HCT116 (cell line): Measurements from ENCODE around the gene ATP13A4. TPM values are rescaled to one million over a fixed set of nuclear protein-coding genes. Genes with fewer than 3 reads are reported as not detected.

Experiments used
- ATAC-seq: fragments of 200-7000 bp; cut with Tn5 transposase; 2 replicates; pipeline ENCODE4 v1.9.1; 2020; ENCODE audit warnings: mild to moderate bottlenecking, moderate library complexity
- BruUV-seq: library from RNA; stranded (reverse); fragments of 400-500 nt; replicated peaks from 2 replicates; lab custom pipeline; 2021; lab: Mats Ljungman, UMichigan
- CTCF ChIA-PET: fragments of 300-600 bp; sonication (Branson Sonifier 250); formaldehyde crosslinking; loops from one replicate; lab custom pipeline; 2021; ENCODE audit warnings: antibody characterized with exemption; lab: Charles Lee
- POLR2A ChIA-PET: fragments of 300-600, 350-600 bp; sonication (Branson Sonifier 250); formaldehyde crosslinking; loops from one replicate; lab custom pipeline; 2021; ENCODE audit warnings: antibody characterized with exemption; lab: Charles Lee
- RAD21 ChIA-PET, 2 experiments: fragments of 300-600 bp; sonication (Branson Sonifier 250); formaldehyde crosslinking; loops; one replicate each; lab custom pipeline; 2023; ENCODE audit warnings: low total read pairs in 2 of 2; ENCODE audit not compliant: uncharacterized antibody in 2 of 2, unreplicated experiment in 2 of 2, low non-redundant PET in 1 of 2; lab: Charles Lee
- DNase-seq: peaks from one replicate; pipeline ENCODE4 v3.0.0-alpha.2; 2010; ENCODE audit warnings: low read depth, low spot score
- H2AFZ ChIP-seq: fragments of 200-600 bp; shearing (Covaris generic), sonication (generic); 2 replicates; pipeline ENCODE4 v1.6.1; 2017; ENCODE audit warnings: low read depth, mixed run types, mixed read lengths, antibody characterized with exemption, low read length; ENCODE audit not compliant: poor library complexity, severe bottlenecking
- H3K27ac ChIP-seq: 2 replicates; pipeline ENCODE4 v1.5.1; 2012; ENCODE audit warnings: low read depth, low read length
- H3K27me3 ChIP-seq: fragments of 200-600 bp; sonication (generic); 2 replicates; pipeline ENCODE4 v1.6.1; 2016; ENCODE audit warnings: mixed run types, low read length, mixed read lengths; ENCODE audit not compliant: insufficient read depth
- H3K36me3 ChIP-seq, 2 experiments: fragments of 200-500 bp in 1 of 2; fragments of 200-600 bp in 1 of 2; sonication (Bioruptor generic) in 1 of 2; sonication (generic) in 1 of 2; 2 replicates each; pipeline versions ENCODE4 v1.5.1 to v1.6.1; 2014 to 2016; ENCODE audit warnings: low read length in 2 of 2, inconsistent platforms in 1 of 2, mixed read lengths in 1 of 2, mixed run types in 1 of 2; ENCODE audit not compliant: insufficient read depth in 2 of 2, control insufficient read depth in 1 of 2
- H3K4me1 ChIP-seq, 2 experiments: fragments of 200-600 bp in 1 of 2; sonication (generic) in 1 of 2; 2 replicates each; pipeline versions ENCODE4 v1.5.1 to v1.6.1; 2012 to 2017; ENCODE audit warnings: low read length in 2 of 2, inconsistent platforms in 1 of 2, mild to moderate bottlenecking in 1 of 2, mixed read lengths in 1 of 2, mixed run types in 1 of 2, moderate library complexity in 1 of 2; ENCODE audit not compliant: insufficient read depth in 2 of 2, control insufficient read depth in 1 of 2
- H3K4me2 ChIP-seq: fragments of 200-600 bp; sonication (generic); 2 replicates; pipeline ENCODE4 v1.6.1; 2017; ENCODE audit warnings: mixed run types, low read length, mixed read lengths
- H3K4me3 ChIP-seq, 2 experiments: fragments of 200-600 bp in 1 of 2; sonication (generic) in 1 of 2; replicated peaks in 1 of 2; 2 replicates each; pipeline ENCODE4 v1.5.1; 2011 to 2016; ENCODE audit warnings: low read length in 2 of 2, control low read depth in 1 of 2, low read depth in 1 of 2, mild to moderate bottlenecking in 1 of 2, mixed read lengths in 1 of 2, mixed run types in 1 of 2
- H3K79me2 ChIP-seq: fragments of 200-600 bp; sonication (generic); 2 replicates; pipeline ENCODE4 v1.6.1; 2017; ENCODE audit warnings: mild to moderate bottlenecking, mixed run types, low read length, moderate library complexity, mixed read lengths; ENCODE audit not compliant: insufficient read depth
- H3K9ac ChIP-seq: fragments of 200-600 bp; sonication (generic); 2 replicates; pipeline ENCODE4 v1.6.1; 2016; ENCODE audit warnings: low read length, mixed read lengths
- H3K9me2 ChIP-seq: fragments of 200-600 bp; sonication (generic), shearing (Covaris generic); 2 replicates; pipeline ENCODE4 v1.6.1; 2017; ENCODE audit warnings: mixed run types, mild to moderate bottlenecking, moderate library complexity; ENCODE audit not compliant: insufficient read depth
- H3K9me3 ChIP-seq, 2 experiments: fragments of 200-500 bp in 1 of 2; fragments of 200-600 bp in 1 of 2; sonication (Bioruptor generic) in 1 of 2; sonication (generic) in 1 of 2; 2 replicates each; pipeline ENCODE4 v1.6.1; 2014 to 2017; ENCODE audit warnings: low read length in 2 of 2, mixed read lengths in 2 of 2, inconsistent platforms in 1 of 2, low read depth in 1 of 2, mild to moderate bottlenecking in 1 of 2, mixed run types in 1 of 2, moderate library complexity in 1 of 2; ENCODE audit not compliant: control insufficient read depth in 1 of 2, insufficient read depth in 1 of 2
- H4K20me1 ChIP-seq: fragments of 200-600 bp; sonication (generic), shearing (Covaris generic); 2 replicates; pipeline ENCODE4 v1.6.1; 2017; ENCODE audit warnings: mixed run types, mild to moderate bottlenecking, moderate library complexity; ENCODE audit not compliant: insufficient read depth
- CBX3 ChIP-seq: IDR thresholded peaks from 2 replicates; pipeline ENCODE4 v1.6.1; 2012; ENCODE audit warnings: low read depth
- CTCF ChIP-seq, 3 experiments: fragments of 200-600 bp in 1 of 3; sonication (generic) in 1 of 3; IDR thresholded peaks in 2 of 3; conservative IDR thresholded peaks in 1 of 3; 2 replicates each; pipeline ENCODE4 v1.5.1; 2012 to 2017; ENCODE audit warnings: low read depth in 2 of 3, low read length in 2 of 3, antibody characterized with exemption in 1 of 3, borderline replicate concordance in 1 of 3, control low read depth in 1 of 3, mild to moderate bottlenecking in 1 of 3, mixed read lengths in 1 of 3, mixed run types in 1 of 3, moderate library complexity in 1 of 3; ENCODE audit not compliant: insufficient read depth in 1 of 3
- EZH2phosphoT487 ChIP-seq: fragments of 200-600 bp; IDR thresholded peaks from 2 replicates; pipeline ENCODE4 v1.6.1; 2018; ENCODE audit warnings: antibody characterized with exemption, borderline replicate concordance
- FOSL1 ChIP-seq: IDR thresholded peaks from 2 replicates; pipeline ENCODE4 v1.6.1; 2012; ENCODE audit warnings: low read depth
- JUND ChIP-seq: IDR thresholded peaks from 2 replicates; pipeline ENCODE4 v1.6.1; 2012
- POLR2AphosphoS5 ChIP-seq: IDR thresholded peaks from 2 replicates; pipeline ENCODE4 v1.6.1; 2011; ENCODE audit warnings: mild to moderate bottlenecking, low read depth, low read length, moderate library complexity
- RAD21 ChIP-seq: IDR thresholded peaks from 2 replicates; pipeline ENCODE4 v1.6.1; 2012; ENCODE audit warnings: low read depth, mild to moderate bottlenecking
- REST ChIP-seq: IDR thresholded peaks from 2 replicates; pipeline ENCODE4 v1.6.1; 2012; ENCODE audit warnings: low read depth
- SIN3A ChIP-seq: IDR thresholded peaks from 2 replicates; pipeline ENCODE4 v1.6.1; 2012; ENCODE audit warnings: low read depth
- YY1 ChIP-seq: IDR thresholded peaks from 2 replicates; pipeline ENCODE4 v1.6.1; 2011; ENCODE audit warnings: low read length, low read depth, moderate library complexity, mild to moderate bottlenecking; ENCODE audit not compliant: insufficient replicate concordance; ENCODE audit errors: extremely low read depth
- ZFX ChIP-seq: fragments of 450-650 bp; IDR thresholded peaks from 2 replicates; pipeline ENCODE4 v1.6.1; 2017
- intact Hi-C: fragments of 100-400 bp; cut with micrococcal nuclease; formaldehyde crosslinking; loops from 2 replicates; pipeline ENCODE4 v1.10.0; 2022
- total RNA-seq: library from RNA; stranded (reverse); gene quantifications from one replicate; pipeline ENCODE4 v1.2.1, GENCODE V29; 2021; ENCODE audit not compliant: unreplicated experiment
- TF ChIP-seq, protein P1 (sequence below): IDR thresholded peaks from 2 replicates; pipeline ENCODE4 v1.6.1; 2012
- TF ChIP-seq, protein P2 (sequence below): IDR thresholded peaks from 2 replicates; pipeline ENCODE4 v1.6.1; 2011; ENCODE audit warnings: mild to moderate bottlenecking, low read length, moderate library complexity; ENCODE audit not compliant: insufficient replicate concordance; ENCODE audit errors: extremely low read depth

Gene ATP13A4
- total RNA-seq, 1 experiment from 2014 or later, result 0.15 TPM

DNA sequence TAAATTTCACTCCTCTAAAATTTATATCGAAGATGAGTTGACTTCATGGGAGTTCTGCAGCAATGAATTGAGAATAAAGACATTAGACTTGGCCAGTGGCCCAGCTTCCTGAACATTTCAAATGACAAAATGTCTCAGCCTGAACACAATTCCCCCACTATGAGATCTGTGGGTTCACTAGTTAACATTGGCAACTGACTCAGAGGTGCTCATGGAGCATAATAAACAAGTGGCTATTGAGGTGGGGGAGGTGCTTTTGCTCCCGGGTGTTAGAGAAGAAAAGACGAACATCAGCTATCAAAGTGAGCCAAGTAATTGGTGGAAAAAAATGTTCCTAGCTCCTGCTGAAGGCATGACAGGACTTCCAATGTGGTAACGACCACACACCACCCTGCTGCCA, 6.3 kb downstream of the ATP13A4 start:
- intact Hi-C loops, result no loop called here
- DNase-seq (no peak), ATAC-seq (no peak)
- no peak overlapping the region for H3K4me3 ChIP-seq
- no peak overlapping the region for H2AFZ ChIP-seq
- CTCF ChIA-PET, result interaction anchor here (1.2 kb wide), 1 partner anchor 16 kb away, joined by 3 read pairs; no protein-coding TSS in a partner anchor
- TF ChIP-seq YY1 (no peak), JUND (no peak)
- no peaks in the 10 kb centered on the region for H4K20me1 ChIP-seq
- no peaks in the 10 kb centered on the region for H3K79me2 ChIP-seq
- H3K9ac ChIP-seq, result no peak overlapping the region
- H3K36me3 ChIP-seq, result no peaks in the 10 kb centered on the region
- POLR2A ChIA-PET, result no interaction called here
- BruUV-seq, result no TSS peak
- no peaks in the 10 kb centered on the region; the same call in 1 of the 2 replicates for H3K27me3 ChIP-seq
- no peak overlapping the region for H3K27ac ChIP-seq
- RAD21 ChIA-PET, result no interaction called here
- no peaks in the 10 kb centered on the region for H3K9me2 ChIP-seq
- no peaks in the 10 kb centered on the region for H3K4me1 ChIP-seq
- H3K4me2 ChIP-seq, result no peak overlapping the region
- no peaks in the 10 kb centered on the region for H3K9me3 ChIP-seq

DNA sequence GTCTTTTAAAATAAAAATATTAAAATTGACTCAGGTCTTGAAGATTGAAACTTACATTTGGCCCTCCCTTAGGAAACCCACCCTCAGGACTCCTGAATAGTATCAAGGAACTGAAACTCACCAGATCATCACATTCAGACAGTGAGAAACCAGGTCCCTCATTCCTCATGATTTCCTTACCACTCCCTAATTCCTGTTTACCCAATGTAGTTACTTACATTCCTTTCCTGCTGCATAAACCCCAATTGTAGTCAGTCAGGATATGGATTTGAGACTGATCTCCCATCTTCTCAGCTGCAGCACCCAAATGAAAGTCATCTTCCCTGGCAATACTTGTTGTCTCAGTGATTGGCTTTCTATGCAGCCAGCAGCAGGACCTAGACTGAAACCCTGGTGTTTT, 8.6 kb downstream of the ATP13A4 start:
- ChIA-PET POLR2A (no interaction called here), RAD21 (no interaction called here), CTCF (no interaction called here)
- Histone ChIP-seq H3K36me3 (no peaks in the 10 kb centered on the region), H2AFZ (no peak overlapping the region), H3K9me3 (no peaks in the 10 kb centered on the region), H3K79me2 (no peaks in the 10 kb centered on the region), H3K4me1 (no peaks in the 10 kb centered on the region), H3K4me3 (no peak overlapping the region), H3K9ac (no peak overlapping the region), H3K27me3 (no peaks in the 10 kb centered on the region), H3K27ac (no peak overlapping the region), H3K4me2 (no peak overlapping the region), H4K20me1 (no peaks in the 10 kb centered on the region), H3K9me2 (no peaks in the 10 kb centered on the region)
- intact Hi-C loops, result no loop called here
- DNase-seq, result no peak
- no TSS peak for BruUV-seq
- ATAC-seq, result no peak
- no peak for TF ChIP-seq REST
- TF ChIP-seq, protein P1, sequence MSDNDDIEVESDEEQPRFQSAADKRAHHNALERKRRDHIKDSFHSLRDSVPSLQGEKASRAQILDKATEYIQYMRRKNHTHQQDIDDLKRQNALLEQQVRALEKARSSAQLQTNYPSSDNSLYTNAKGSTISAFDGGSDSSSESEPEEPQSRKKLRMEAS, result no peak
- no peak for TF ChIP-seq RAD21
- TF ChIP-seq EZH2phosphoT487, result no peak
- TF ChIP-seq FOSL1, result no peak
- TF ChIP-seq SIN3A, result no peak
- TF ChIP-seq, protein P2, sequence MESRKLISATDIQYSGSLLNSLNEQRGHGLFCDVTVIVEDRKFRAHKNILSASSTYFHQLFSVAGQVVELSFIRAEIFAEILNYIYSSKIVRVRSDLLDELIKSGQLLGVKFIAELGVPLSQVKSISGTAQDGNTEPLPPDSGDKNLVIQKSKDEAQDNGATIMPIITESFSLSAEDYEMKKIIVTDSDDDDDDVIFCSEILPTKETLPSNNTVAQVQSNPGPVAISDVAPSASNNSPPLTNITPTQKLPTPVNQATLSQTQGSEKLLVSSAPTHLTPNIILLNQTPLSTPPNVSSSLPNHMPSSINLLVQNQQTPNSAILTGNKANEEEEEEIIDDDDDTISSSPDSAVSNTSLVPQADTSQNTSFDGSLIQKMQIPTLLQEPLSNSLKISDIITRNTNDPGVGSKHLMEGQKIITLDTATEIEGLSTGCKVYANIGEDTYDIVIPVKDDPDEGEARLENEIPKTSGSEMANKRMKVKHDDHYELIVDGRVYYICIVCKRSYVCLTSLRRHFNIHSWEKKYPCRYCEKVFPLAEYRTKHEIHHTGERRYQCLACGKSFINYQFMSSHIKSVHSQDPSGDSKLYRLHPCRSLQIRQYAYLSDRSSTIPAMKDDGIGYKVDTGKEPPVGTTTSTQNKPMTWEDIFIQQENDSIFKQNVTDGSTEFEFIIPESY, result no peak
- no peak for TF ChIP-seq ZFX
- TF ChIP-seq CTCF (IDR thresholded peaks at IDR 0.05 in 2 of 3, conservative IDR thresholded peaks at IDR 0.05 in 1 of 3; ENCODE audit: borderline replicate concordance in 1 of 3, insufficient read depth in 1 of 3, low read depth in 2 of 3, low read length in 2 of 3), result no peak
- TF ChIP-seq CBX3, result no peak
- no peak for TF ChIP-seq POLR2AphosphoS5
- TF ChIP-seq JUND, result no peak
